Posterior cingulate gyrus (tissue), 11 donors: Measurements from ENCODE around the gene COL24A1.
"Not testable (repeated sequence)": the region's sequence is repeated elsewhere in the genome, so short reads cannot be mapped to it uniquely, and the experiment has no call there.

Source experiments
- DNase-seq, 10 donors: peaks; one replicate each; pipeline versions ENCODE4 v3.0.0 to v3.0.0-alpha.2; 2020 to 2021; ENCODE audit warnings: mixed read lengths in 3 of 10
- intact Hi-C: fragments of 100-400 bp; cut with DNase I; formaldehyde crosslinking; loops from one replicate; pipeline ENCODE4 v1.15.1; 2023

Gene COL24A1

DNA sequence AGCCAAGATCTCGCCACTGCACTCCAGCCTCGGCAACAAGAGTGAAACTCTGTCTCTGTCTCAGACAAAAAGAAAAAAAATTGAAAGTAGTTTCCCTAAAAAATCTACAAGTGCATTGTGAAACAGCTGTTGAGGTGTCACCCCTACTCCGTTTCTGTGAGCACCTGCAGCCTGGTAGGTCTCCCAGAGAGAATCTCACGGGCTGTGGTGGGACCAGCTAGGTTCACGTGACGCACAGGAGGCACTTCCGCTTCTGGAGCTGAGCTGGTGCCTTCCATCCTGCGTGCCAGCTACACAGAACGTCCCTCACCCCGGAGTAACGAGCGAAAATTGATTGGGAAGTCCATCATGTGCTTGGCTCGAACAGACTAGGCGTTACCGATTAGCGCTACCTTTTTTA, 66.8 kb downstream of the COL24A1 start:
- DNase-seq, result peak in 3 of 10 donors; percentile 53 to 63 (median 60)
- intact Hi-C loops, result no loop called here

DNA sequence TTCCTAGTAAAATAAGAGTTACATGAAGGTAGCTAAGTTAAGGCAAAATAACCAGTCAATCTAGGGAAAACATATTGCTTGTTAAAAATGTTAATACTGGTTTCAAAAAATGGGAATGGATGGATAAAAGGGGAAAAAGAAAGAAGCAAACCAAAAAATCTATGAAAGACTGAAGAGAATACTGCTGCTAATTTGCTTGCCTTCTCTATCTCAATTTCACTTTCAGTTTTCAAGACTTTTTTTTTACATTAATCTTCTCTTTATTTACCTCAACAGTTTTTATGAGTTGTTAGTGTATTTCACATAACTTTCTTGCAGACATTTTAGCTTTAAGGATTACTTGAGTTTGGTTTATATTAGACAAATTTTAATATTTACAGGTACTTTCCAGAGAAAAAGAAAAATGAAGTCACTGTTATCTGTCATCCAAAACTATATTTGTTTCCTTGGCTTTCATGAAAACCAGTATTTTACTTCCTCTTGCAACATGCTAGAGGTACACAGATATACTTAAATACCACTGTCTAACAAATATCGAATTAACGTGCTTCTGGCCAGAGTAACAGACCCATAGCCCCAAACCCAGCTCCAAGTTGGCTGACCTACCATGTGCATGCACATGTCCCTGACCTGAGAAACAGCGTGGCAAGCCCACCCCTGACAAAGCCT, 70.7 kb downstream of the COL24A1 start:
- intact Hi-C loops, result no loop called here
- DNase-seq, result peak in 1 of 10 donors; percentile 11

DNA sequence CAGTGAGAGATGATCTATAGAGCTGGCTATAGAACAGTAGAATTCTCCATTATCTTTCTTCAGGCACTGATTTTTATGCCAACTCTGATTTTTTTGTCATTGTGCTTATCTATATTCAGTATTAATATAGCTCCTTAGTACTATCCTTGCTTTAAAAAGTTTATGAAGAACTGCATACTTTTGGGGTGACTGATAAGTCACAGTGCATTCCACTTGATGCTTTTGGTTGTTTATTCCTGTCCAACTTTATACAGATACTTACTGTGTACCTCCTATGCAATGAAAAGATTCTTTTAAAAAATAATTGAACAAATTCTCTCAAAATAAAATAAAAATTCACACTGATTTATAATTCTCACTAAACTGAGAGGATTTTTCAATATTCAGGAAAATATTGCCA, 71.6 kb downstream of the COL24A1 start:
- intact Hi-C loops, result no loop called here
- no peak for DNase-seq

DNA sequence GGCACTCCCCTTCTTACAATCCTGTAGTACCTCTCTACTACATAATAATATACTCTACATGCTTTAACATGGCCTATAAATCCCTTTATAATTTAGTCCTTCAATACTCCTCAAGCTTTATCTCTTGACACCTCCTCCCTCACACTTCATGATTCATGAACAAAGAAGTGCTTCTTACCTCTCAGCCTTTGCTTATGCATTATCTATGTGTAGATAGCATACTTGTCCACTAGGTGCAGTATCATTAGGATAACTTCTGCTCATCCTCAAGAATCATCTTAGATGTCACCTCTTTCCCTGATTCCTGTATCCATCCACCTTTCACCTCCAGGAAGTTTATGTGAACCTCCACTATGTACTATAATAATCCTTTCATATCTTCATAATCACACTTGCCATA, 74.4 kb downstream of the COL24A1 start:
- intact Hi-C loops, result no loop called here

DNA sequence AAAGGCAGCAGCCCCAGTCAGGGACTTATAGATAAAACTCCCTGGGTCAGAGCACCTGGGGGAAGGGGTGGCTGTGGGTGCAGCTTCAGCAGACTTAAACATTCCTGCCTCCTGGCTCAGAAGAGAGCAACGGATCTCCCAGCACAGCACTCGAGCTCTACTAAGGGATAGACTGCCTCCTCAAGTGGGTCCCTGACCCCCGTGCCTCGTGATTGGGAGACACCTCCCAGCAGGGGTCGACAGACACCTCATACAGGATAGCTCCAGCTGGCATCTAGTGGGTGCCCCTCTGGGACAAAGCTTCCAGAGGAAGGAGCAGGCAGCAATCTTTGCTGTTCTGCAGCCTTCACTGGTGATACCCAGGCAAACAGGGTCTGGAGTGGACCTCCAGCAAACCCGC, 84.1 kb downstream of the COL24A1 start:
- intact Hi-C loops, result not testable (repeated sequence)
- DNase-seq, result peak in 2 of 10 donors; percentile 23 to 67

More for the DNA sequence above, 74.4 kb downstream of the COL24A1 start:
- DNase-seq, result no peak

DNA sequence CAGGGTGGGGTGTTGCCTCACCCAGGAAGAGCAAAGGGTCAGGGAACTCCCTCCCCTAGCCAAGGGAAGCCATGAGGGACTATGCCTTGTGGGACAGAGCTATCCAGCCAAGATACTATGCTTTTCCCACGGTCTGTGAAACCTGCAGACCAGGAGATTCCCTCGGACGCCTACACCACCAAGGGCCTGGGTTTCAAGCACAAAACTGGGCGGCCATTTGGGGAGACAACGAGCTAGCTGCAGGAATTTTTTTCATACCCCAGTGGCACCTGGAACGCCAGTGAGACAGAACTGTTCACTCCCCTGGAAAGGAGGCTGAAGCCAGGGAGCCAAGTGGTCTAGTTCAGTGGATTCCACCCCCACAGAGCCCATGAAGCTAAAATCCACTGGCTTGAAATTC, 84.7 kb downstream of the COL24A1 start:
- peak in 2 of 10 donors; percentile 55 to 66 for DNase-seq
- intact Hi-C loops, result not testable (repeated sequence)

DNA sequence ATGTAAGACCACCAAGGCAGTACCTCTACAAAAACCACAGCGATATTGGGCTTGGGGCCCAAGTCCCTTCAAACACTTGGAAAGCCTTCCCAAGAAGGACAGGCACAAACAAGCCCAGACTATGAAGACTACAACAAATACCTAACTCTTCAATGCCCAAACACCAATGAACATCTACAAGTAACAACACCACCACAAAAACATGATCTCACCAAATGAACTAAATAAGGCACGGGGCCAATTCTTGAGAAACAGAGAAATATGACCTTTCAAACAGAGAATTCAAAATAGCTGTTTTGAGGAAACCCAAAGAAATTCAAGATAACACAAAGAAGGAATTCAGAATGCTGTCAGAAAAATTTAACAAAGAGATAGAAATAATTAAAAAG, 86.8 kb downstream of the COL24A1 start:
- intact Hi-C loops, result no loop called here
- no peak for DNase-seq

DNA sequence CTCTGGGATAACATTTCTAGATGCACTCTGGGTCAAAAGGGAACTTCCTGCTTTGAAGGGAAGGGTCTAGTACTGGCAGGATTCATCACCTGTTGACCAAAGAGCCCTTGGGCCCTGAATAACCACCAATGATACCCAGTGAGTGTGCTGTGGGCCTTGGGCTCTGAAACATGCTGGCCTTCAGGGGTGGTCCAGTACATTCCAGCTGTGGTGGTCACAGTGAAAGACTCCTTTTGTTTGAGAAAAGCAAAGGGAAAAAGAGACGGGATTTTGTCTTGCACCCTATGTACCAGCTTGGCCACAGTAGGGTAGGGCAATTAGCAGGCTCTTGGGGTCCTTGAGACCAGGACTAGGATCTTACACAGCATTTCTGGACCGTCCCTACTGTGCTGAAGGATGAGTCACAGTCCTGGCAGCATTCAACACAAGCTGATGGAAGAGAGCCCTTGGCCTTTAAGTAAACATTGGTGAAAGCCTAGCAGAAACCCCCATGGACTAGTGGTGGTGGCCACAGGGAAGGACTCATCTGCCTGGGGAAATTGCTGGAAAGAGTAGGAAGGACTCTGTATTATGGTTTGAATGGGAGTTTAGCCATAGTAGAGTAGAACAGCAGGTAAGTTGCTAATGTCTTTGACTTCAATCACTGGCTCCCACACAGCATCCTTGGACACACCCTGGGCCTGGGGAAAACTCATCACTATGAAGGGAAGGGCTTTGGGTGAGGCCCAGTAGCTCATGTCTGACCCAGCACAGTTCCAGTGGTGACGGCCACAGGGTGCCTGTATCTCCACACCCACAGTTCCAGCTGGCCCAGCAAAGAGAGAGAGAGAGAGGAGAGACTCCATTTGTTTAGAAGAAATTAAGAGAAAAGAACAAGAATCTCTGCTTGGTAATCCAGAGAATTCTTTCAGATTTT, 87.5 kb downstream of the COL24A1 start:
- intact Hi-C loops, result no loop called here
- peak in 1 of 10 donors; percentile 37 for DNase-seq

DNA sequence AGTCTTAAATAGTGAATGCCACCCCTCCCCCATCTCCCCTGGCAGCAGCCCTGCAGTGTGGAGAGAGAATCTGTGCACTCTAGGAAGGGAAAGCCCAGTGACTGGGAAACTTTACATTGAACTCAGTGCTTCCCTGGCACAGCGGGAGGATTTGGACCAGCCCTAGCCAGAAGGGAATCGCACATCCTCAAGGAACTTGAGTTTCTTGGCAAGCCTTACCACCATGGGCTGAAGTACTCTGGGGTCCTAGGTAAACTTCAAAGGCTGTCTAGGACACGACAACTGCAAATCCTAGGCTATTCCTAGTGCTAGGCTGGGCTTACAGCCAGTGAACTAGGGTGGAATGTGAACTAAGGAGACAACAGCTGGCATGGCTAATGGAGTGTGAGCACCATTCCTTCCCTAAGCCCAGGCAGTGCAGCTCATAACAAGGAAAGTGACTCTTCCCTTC, 88.3 kb downstream of the COL24A1 start:
- intact Hi-C loops, result no loop called here
- peak in 1 of 10 donors; percentile 37 for DNase-seq

DNA sequence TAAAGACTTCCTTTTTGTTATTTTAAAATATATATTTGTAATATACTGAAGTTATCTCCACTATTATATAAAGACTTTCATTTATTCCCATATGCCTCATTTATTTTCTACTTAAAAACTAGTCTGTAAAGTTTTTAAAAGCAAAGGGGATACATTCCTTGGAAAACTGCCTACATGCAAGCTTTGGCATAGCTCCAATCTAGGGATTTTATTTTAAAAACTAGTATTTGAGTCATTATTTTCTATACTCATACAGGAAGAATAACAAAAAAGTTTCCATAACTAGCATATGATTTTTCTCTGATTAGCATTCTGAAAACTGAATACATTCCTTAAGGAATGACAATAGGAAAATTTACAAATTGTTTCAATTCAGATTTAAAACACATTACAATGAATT, 88.9 kb downstream of the COL24A1 start:
- intact Hi-C loops, result no loop called here
- no peak for DNase-seq

DNA sequence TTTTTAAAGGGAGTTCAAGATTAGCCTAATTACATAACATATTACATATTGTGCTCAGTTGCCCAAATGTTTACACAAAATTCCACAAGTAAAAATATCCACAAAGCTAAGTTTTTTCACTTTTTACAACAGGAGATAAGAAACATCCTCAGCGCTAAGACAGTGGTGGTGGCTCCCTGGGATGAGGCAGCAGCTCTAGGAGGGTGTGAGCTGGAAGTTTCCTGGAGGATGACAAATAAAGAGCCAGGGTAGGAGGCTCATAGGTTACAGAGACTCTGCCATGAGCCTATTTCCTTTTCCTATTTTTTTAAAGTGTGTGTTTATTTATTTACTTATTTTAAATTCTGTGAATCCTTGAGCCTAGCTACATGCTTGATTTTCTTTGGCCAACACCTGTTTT, 91.7 kb downstream of the COL24A1 start:
- DNase-seq, result no peak
- intact Hi-C loops, result no loop called here

DNA sequence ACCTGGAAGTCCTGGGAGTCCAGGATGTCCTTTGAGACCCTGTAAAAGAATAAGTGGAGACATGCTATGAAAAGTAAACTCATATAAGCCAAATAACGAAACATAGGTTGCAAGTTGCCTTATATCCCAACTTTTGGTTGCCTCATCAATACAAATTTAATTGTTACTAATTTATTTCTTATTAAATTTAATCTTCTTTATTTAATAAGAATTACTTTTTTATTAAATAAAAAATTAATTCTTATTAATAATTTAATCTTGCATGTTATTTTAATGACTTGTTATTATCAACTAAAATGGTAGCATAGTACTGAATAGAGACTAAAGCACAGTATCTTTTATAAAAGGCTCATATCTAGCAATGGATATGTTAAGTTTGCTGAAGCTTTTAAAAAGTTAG, 92.9 kb downstream of the COL24A1 start:
- intact Hi-C loops, result no loop called here
- no peak for DNase-seq

DNA sequence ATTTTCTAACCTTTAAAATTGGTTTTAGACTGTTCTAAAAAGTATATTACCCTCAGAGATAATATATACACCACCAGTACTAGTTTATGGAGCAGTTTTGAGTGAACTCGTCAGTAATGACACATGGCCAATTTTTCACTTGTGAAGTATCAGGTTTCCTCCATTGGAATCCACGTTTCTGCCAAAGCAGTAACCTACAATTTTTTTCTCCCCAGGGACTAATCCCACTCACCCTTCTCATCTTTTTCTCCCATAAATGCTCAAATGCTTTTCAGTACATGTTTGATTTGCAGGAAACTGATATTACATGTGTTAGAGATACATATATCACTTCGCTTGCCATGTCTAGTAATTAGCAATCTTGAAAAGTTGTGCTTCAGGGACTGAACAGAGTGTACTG, 94.1 kb downstream of the COL24A1 start:
- intact Hi-C loops, result no loop called here
- DNase-seq, result no peak

DNA sequence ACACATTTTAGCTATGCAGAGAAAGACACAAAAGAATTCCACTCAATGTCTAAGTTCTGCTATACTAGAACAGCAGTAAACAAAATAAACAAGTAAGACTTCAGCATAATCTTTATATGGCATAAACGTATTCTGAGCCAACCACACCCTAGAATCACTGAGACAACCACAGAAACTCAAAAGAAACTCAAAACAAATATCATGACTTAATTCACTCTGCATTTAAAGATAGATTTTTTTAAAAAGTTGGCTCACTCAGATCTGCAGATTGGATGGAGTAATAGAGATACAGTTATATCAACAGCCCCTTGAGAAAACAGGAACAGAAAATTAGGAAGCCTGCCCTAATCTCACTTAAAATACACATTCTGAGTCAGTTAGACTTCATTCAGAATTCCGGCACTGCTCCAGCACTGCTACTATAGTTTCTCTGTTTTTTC, 95.0 kb downstream of the COL24A1 start:
- DNase-seq, result no peak
- intact Hi-C loops, result no loop called here

DNA sequence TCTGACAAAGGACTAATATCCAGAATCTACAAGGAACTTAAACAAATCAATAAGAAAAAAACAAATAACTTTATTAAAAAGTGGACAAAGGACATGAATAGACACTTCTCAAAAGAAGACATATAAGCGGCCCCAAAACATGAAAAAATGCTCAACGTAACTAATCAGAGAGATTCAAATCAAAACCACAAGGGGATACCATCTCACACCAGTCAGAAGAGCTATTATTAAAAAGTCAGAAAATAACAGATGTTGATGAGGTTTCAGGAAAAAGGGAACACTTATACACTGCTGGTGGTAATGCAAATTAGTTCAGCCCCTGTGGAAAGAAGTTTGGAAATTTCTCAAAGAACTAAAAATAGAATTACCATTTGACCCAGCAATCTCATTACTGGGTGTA, 102.2 kb downstream of the COL24A1 start:
- intact Hi-C loops, result no loop called here
- no peak for DNase-seq

DNA sequence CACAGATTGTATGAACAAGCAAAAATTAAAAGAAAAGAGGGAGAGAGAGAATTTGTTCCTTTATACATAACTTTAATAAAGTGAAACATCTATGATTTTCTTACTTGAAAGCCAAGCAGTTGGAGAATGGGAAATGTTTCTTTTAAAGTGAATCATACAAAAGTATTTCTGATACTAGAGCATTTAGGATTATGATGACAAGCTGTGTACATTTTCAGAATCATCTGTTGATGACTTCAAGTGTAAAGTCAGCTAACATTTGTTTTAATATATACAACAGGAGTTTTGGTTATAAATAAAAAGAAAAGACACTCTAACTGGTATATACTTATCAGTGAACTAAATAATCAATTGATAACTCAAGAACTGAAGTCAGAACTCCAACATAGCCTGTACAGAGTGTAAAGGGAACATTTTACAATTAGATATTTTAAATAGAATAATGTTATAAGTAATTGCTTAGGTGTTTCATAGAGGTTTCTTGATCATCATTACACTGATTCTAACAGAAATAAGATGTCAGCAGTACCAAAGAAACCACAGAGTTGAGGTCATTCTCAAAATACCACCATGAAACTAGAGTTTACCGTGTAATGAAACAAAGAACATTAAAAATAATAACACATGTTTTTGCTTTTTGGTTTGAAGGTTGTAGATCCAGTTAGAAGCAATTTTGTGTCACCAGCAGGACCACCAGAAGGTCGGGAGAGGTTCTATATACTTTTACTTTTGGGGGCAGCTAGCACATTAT, 103.4 kb downstream of the COL24A1 start:
- DNase-seq, result no peak
- intact Hi-C loops, result no loop called here

DNA sequence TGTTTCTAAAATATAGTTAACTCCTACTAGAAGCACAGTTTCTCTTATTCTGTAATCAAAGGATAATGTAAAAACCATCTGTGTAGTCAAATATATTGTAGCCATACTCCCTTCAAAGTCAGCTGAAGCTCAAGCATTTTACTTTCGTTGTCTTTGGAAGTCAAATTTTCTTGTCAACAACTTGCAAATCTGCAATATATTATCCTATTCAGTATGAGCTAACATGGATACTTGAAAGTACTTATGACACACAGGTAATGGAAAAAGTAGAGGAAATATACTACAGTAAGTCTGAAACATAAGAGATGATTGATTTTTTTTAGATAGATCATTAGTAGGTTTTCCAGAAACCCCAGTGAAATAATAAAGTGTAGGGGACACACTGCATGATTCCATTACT, 121.5 kb downstream of the COL24A1 start:
- intact Hi-C loops, result no loop called here
- no peak for DNase-seq

DNA sequence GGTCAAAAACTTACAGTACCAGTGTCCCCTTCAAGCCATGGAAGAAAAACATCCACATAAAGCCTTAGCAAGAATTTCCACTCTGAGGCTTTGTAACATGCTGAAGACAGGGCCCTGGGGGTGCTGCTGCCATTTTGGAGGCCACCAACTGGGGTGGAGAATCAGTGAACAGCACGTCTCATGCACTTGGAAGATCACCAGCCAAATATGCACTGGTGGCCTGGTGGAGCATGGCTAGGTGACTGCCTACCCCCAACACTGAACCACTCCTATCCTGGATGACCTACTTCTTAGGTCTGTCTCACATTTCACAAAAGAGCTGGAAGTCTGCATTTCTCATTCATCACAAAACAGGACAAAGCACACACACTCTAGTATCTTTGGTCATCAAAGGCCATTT, 126.4 kb downstream of the COL24A1 start:
- DNase-seq, result no peak
- intact Hi-C loops, result no loop called here

DNA sequence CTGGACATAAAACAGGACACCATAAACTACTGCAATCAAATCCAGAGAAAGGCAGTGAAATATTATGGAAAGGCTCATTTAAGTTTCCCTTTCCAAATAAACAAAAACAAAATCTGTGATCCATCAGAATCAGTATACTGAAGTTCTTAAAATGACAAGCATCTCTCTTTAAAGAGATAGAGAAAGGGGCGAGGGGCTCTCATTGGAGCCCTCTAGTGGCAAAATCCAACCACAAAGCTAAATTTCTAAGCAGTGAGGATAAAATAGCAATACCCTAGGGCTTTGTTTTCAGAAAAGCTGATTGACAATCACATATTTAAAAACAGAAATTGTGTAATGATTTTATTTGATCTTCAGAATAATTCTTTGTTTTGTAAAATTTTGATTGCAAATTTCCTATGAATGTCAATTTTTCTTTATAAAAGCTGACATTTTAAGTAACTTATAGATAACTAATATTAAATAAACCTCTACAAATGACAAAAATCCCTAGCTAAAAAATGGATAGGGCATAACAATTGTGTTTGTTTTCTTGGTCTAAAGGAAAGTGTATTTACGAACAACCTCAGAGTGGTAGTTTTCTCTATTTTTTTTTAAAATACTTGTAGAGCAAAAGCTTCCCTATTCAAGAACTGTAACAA, 138.2 kb downstream of the COL24A1 start:
- intact Hi-C loops, result loop anchor here (2.0 kb wide), 1 partner anchor 710 kb away; no protein-coding TSS in a partner anchor
- no peak for DNase-seq

DNA sequence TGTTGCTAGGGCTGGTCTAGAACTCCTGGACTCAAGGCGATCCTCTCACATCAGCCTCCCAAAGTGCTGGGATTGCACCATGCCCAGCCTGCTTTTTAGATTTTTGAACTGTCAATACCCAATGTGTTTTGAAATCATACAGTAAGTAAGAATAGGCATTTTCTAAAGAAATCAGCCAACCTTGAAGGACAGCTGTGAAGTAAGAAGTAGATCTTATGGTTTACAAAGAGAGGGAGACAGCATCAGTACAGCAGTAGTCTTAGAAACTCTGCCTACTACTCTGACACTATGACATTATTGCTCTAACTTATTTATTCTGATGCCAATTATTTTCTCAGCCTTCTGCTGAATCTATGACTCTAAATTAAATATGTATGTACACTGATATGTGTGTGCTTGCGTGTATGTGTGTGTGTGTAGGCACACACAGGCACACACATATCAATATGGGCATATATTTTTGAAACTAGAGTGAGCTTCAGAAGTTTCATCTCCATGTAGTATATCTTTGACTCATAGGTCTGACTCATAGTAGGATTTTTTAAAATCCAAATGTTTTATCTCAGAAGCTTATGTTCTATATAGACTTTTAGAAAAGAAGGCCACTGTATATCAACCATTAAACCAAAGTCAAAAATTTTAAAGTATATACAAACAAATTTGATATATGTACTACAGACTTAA, 140.4 kb downstream of the COL24A1 start:
- DNase-seq, result no peak
- intact Hi-C loops, result no loop called here
